Effector memory CD4-positive, alpha-beta T cell (primary cell): ENCODE results near the gene CLC.

Experiments
- DNase-seq, 3 donors: peaks; one replicate each; pipeline ENCODE4 v3.0.0-alpha.2; 2020
- H3K27ac ChIP-seq: 2 replicates; pipeline ENCODE4 v1.7.0; 2013; ENCODE audit warnings: mild to moderate bottlenecking, low read length, moderate library complexity; ENCODE audit not compliant: insufficient read depth, poor library complexity, severe bottlenecking
- H3K27me3 ChIP-seq: replicated peaks from 2 replicates; pipeline ENCODE4 v1.7.0; 2013; ENCODE audit warnings: mild to moderate bottlenecking, low read length; ENCODE audit not compliant: insufficient read depth, control insufficient read depth, poor library complexity, severe bottlenecking
- H3K36me3 ChIP-seq: 2 replicates; pipeline ENCODE4 v1.7.0; 2013; ENCODE audit warnings: mild to moderate bottlenecking, low read length, moderate library complexity; ENCODE audit not compliant: control insufficient read depth, insufficient read depth
- H3K4me1 ChIP-seq: 2 replicates; pipeline ENCODE4 v1.7.0; 2013; ENCODE audit warnings: low read length, mild to moderate bottlenecking; ENCODE audit not compliant: control insufficient read depth, insufficient read depth, poor library complexity, severe bottlenecking
- H3K4me3 ChIP-seq: 2 replicates; pipeline ENCODE4 v1.7.0; 2013; ENCODE audit warnings: low read length, low read depth, mild to moderate bottlenecking; ENCODE audit not compliant: insufficient read depth, poor library complexity, severe bottlenecking
- H3K9me3 ChIP-seq: 2 replicates; pipeline ENCODE4 v1.7.0; 2013; ENCODE audit warnings: mild to moderate bottlenecking, low read length, moderate library complexity; ENCODE audit not compliant: control insufficient read depth

Gene CLC

DNA sequence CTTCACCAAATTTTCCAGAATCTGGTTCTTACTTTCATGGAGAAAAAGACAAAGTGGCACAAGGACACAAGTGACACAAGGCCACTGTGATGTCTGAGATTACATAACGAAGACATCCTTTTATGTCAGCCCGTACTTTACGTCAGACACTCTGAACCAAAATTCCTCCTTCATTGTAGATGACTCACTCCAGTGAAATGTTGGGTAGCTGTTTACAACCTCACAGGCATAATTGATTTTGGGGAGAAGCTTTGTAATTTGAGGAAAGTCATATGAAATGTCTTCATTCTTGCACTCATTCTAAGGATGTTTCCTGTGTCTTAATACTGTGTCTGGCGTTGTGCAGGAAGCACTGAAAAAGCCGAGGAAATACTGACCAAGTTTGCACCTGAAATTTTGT is 53.6 kb downstream of the CLC start:
- H3K36me3 ChIP-seq, result no peaks in the 10 kb centered on the region
- peaks cover 7% of the 10 kb centered on the region for H3K4me1 ChIP-seq
- H3K9me3 ChIP-seq, result no peaks in the 10 kb centered on the region
- no peak overlapping the region for H3K27ac ChIP-seq
- no peak overlapping the region for H3K4me3 ChIP-seq
- no peaks in the 10 kb centered on the region for H3K27me3 ChIP-seq
- DNase-seq, result no peak

DNA sequence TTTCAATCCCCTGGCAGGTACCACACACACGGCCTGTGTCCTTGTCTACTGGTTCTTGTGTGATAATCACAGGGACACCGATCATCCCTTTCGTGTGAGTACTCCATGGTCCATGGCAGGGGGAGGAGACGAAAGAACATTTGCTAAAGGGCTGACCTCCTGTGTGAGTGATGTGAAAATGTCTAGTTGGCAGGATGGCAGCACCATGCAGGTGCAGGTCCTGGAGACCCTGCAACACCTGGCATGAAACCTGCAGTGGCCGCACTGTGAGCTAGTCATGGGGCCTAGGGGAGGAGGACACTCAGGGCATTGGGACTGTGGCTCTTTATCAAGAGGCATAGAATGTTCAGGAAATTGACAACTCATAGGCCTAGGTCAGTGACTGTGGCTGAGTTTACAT is 56.4 kb downstream of the CLC start:
- Histone ChIP-seq H3K27me3 (no peaks in the 10 kb centered on the region), H3K4me1 (peaks cover 11% of the 10 kb centered on the region), H3K9me3 (no peaks in the 10 kb centered on the region), H3K4me3 (no peak overlapping the region), H3K27ac (no peak overlapping the region), H3K36me3 (no peaks in the 10 kb centered on the region)
- DNase-seq, result no peak
